Muscle of back (tissue), 13 donors: ENCODE results near the gene TMEM147. TPM values are rescaled to one million over a fixed set of nuclear protein-coding genes. Genes with fewer than 3 reads are reported as not detected.
A peak's percentile ranks its signal among the peaks of the same experiment; 100 is the strongest.

ENCODE experiments used
- DNase-seq, 3 donors: peaks; one replicate each; pipeline versions ENCODE4 v3.0.0 to v3.0.0-alpha.2; 2013
- long read RNA-seq, 9 donors: transcript quantifications; one replicate each; lab custom pipeline, GENCODE V29; 2026
- polyA plus RNA-seq, 10 donors: library from polyadenylated mRNA; unstranded; fragments of 120-200 nt; gene quantifications; one replicate each; pipeline ENCODE4 v1.2.1, GENCODE V29; 2013; ENCODE audit not compliant: insufficient read length in 10 of 10

Gene TMEM147, protein sequence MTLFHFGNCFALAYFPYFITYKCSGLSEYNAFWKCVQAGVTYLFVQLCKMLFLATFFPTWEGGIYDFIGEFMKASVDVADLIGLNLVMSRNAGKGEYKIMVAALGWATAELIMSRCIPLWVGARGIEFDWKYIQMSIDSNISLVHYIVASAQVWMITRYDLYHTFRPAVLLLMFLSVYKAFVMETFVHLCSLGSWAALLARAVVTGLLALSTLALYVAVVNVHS
- 10 to 100 TPM; 40.3 to 49.6 (median 45.1) TPM for polyA plus RNA-seq
- long read RNA-seq, donor 1, transcript TMEM147-201 (7 exons, 899 nt), result major isoform, 26 of 49 reads
- long read RNA-seq, donor 1, partial matches to known transcripts, result 20 of 49 reads
- long read RNA-seq, donor 1, other reads (novel, unspliced or antisense), result 0 of 49 reads
- long read RNA-seq, donor 2, transcript TMEM147-201 (7 exons, 899 nt), result major isoform, 13 of 35 reads
- long read RNA-seq, donor 2, partial matches to known transcripts, result 18 of 35 reads
- long read RNA-seq, donor 2, other reads (novel, unspliced or antisense), result 0 of 35 reads
- long read RNA-seq, donor 3, result 0 reads
- long read RNA-seq, donor 4, transcript TMEM147-201 (7 exons, 899 nt), result major isoform, 19 of 36 reads
- long read RNA-seq, donor 4, partial matches to known transcripts, result 15 of 36 reads
- long read RNA-seq, donor 4, other reads (novel, unspliced or antisense), result 0 of 36 reads
- long read RNA-seq, donor 5, transcript TMEM147-201 (7 exons, 899 nt), result major isoform, 26 of 52 reads
- long read RNA-seq, donor 5, partial matches to known transcripts, result 19 of 52 reads
- long read RNA-seq, donor 5, other reads (novel, unspliced or antisense), result 0 of 52 reads
- long read RNA-seq, donor 6, transcript TMEM147-201 (7 exons, 899 nt), result major isoform, 32 of 53 reads
- long read RNA-seq, donor 6, partial matches to known transcripts, result 14 of 53 reads
- long read RNA-seq, donor 6, other reads (novel, unspliced or antisense), result 0 of 53 reads
- long read RNA-seq, donor 7, transcript TMEM147-201 (7 exons, 899 nt), result major isoform, 15 of 20 reads
- long read RNA-seq, donor 7, partial matches to known transcripts, result 0 of 20 reads
- long read RNA-seq, donor 7, other reads (novel, unspliced or antisense), result 0 of 20 reads
- long read RNA-seq, donor 8, transcript TMEM147-201 (7 exons, 899 nt), result major isoform, 16 of 32 reads
- long read RNA-seq, donor 8, partial matches to known transcripts, result 12 of 32 reads
- long read RNA-seq, donor 8, other reads (novel, unspliced or antisense), result 0 of 32 reads
- long read RNA-seq, donor 9, partial matches to known transcripts, result 0 of 3 reads
- long read RNA-seq, donor 9, other reads (novel, unspliced or antisense), result 0 of 3 reads

DNA sequence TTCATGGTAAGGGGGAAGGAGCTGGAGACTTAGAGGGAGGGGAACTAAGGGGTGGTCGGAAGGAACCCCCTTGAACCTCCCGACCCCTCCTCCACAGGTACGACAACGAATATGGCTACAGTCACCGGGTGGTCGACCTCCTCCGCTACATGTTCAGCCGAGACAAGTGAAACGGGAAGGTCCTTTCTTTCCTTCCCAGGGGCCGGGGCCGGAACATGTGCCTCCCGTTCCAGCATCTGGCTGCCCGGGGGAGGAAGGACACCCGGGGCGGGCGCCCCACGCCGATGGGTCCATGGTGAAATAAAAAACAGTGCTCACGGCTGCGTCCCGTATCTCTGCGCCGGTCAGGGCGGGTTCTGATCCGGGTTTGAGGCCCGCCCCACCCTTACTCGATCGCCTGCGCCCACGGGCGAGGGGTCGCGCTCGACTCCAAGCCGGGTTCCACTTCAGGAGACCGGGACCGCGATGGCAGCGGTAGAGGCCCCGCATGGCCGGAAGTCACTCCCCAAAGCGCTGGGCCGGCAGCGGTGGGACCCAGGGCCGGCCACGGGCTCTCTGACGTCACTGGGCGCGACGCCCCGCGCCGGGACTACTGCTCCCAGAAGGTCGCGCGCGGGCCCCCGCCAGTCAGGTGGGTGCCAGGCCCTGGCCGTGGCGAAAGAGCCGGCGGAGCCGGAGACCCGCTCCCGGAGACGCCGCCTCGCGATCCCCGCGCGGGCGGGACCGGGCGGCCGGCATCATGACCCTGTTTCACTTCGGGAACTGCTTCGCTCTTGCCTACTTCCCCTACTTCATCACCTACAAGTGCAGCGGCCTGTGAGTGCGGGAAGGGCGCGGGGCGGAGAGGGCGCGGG lies at the start of gene TMEM147:
Gene TMEM147 (plus strand): TSS at position 626 of the 854 bp plus-strand sequence. CDS start 114 bp downstream, at position 740.
- DNase-seq, result peak; percentile 84 to 96 (median 93)

DNA sequence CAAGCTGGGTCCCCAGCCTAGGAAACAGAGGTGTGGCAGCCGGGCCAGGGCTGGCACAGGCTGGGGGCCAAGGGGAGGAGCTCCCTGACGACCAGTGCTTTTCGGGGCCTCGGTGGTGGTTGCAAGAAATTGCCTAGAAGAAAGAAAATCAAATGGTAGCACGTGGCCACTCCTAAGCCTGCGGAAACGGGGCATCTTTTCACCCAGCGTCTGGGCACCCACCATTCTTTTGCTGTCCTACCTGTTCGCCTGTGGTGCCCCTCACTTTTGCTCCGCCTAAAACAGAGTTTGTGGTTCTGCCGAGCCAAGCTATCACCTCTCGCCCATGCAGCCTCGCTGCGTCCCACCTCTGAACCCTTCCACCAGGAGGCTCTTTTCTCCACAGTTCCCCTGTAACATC lies 48.0 kb upstream of the TMEM147 start:
- DNase-seq, result no peak

DNA sequence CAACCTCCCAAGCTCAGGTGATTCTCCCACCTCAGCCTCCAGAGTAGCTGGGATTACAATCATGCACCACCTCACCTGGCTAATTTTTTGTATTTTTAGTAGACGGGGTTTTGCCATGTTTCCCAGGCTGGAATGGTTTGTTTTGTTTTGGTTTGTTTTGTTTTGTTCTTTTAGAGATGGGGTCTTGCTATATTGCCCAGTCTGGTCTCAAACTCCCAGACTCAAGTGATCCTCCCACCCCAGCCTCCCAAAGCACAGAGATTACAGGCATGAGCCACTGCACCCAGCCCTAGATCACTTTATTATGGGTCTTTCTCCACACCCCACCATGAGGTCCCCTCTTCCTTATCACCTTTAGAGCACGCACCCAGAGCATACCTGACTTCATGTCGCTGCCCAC lies 47.2 kb upstream of the TMEM147 start:
- DNase-seq, result no peak

DNA sequence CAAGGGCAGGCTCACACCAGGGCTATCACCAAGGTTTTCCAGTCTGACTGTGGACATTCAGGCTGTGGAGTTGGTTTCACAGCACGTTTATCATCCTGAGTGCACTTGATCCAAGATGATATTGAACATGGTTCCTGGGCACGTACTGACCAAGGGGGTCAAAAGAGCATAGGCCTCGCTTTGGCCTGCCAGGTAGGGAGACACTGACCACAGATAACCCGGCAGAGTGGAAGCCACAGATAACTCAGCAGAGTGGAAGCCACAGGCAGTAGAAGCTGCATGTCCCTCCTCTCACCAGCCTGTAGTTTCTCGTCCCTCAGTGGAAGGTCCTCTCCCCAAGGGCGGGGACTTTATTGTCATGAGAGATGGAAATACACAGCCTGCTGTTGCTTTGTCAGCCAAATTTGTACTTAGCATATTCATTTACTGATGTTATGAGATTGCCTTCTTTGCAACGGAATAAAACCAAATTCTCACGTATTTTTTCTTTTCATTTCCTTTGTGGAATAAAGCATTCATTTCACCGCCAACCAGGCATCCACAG lies 46.4 kb upstream of the TMEM147 start:
- DNase-seq, result no peak

DNA sequence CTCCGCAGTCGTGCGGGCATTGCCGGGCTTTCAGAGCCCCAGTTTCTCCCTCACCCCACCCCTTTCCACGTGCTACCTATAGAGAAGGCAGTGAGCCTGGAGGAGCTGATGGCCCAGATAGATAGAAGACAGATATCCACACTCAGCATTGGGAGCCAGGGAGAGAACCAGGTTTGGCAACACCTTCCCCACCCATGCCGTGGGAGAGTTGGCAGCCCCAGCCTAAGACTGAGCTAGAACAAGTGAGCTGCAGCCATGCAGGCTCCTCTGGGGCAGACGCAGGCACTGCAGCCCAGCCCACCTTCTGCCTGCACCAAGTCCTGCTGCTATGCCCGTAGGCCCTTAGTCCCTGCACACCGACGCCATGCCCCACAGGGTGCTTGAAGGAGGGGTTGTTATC lies 44.8 kb upstream of the TMEM147 start:
- no peak for DNase-seq

DNA sequence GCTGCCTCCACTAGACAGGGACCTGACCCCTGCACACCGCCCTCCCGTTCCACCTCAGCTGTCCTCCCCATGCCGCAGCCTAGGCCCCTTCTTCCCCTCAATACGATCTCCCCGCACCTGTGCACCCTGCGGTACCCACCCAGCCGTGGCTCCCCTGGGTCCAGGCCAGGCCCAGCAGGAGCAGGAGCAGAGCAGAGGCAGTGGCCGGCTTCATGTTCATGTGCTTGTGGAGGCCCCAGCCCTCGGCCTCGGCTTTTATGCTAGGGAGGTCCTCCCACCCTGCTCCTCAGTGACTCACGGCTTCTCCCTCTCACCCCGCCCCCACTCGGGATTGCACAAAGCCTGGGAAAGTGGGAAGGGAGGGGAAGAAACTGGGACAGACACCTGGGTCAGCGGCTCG lies 43.7 kb upstream of the TMEM147 start:
- DNase-seq, result no peak

DNA sequence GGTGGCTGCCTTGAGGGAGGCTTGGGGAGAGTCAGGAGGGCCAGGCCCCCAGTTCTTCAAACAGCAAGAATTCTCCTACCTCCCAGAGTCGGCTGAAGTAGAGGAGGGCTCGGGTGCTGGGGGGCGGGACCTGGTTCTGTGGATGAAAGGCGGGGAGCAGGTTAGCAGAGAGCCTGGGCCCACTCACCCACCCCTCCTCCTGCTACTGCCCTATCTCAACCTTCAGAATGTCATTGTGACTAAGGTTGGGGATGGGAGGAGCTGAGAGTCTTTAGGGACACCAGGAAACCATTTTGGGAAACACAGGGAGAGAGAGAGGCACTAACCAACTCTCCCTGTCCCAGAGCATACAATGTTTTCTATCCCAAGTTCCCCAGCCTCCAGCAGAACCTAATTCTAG lies 42.7 kb upstream of the TMEM147 start:
- DNase-seq, result no peak

DNA sequence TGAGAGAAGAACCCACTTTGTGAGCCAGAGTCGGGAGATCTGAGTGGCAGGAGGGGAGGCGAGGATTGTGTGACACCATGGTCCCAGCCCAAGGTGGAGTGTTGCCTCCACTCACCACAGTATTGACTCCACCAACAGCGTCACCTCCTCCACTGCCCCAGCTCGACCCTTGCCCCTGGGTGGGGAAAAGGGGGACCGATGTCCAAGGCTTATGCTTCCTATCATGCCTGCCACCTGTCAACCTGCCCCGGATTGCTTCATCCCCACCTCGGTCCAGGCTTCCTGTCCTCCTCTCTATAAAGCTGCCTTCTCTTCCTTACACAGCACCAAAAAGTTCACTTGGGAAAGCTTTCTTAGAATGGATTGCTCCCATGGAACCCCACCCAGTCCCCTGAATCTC lies 39.4 kb upstream of the TMEM147 start:
- DNase-seq, result no peak

DNA sequence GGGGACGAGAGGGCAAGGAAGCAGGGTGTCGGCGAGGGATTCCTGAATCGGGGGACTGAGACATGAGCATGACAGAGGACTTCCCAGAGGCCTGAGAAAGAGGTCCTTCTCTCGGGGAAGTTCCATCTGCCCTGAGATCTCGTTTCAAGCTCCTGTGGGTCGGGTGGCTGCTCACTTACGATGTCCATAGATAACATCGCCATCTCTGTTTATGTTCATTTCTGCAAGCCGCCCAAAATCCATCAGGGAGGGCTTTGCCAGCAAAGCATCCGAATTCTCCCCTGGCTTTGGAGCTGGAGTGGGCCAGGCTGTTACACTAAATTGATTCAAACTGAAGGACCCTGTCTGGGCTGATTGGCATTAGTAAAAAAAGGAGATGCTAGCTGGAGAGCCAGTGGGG lies 37.9 kb upstream of the TMEM147 start:
- DNase-seq, result no peak

DNA sequence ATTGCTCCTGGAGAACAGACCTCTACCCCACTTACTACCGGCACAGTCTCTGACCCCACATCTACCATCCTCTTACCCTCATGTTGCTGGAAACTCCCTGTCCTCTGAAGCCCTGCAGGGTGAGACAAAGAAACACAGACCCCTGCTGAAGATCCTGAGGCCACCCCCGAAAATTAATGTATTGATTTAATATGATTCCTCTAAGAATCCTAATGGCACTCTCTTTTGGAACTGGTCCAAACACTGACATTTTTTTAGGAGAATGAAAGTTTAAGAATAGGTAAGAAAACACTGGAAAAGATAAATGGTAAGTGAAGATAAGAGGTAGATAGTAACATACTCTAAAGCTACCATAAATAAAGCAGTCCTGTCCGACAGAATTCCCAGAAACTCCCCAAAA lies 37.3 kb upstream of the TMEM147 start:
- DNase-seq, result no peak

DNA sequence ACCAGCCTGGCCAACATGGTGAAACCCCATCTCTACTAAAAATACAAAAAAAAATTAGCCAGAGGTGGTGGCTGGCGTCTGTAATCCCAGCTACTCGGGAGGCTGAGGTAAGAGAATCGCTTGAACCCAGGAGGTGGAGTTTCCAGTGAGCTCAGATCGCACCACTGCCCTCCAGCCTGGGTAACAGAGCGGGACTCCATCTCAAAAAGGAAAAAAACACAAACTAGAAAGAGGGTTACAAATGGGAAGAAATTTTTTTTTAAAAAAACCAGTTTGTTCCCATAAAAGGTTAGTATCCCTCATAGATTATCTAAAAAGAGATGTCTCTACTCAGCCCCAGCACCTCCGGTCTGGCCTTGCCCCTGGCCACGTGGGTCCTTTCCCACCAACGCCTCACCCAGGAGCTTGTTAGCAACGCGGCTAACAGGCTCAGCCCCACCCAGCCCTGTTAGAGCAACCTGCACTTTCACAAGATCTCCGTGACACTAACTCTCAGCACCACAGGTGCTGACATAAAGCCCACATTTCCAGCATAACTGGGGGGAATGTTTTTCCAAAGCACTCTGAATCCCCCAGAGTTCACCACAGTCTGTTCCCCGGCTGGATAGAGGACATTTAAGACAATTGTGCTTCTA lies 36.3 kb upstream of the TMEM147 start:
- DNase-seq, result no peak

DNA sequence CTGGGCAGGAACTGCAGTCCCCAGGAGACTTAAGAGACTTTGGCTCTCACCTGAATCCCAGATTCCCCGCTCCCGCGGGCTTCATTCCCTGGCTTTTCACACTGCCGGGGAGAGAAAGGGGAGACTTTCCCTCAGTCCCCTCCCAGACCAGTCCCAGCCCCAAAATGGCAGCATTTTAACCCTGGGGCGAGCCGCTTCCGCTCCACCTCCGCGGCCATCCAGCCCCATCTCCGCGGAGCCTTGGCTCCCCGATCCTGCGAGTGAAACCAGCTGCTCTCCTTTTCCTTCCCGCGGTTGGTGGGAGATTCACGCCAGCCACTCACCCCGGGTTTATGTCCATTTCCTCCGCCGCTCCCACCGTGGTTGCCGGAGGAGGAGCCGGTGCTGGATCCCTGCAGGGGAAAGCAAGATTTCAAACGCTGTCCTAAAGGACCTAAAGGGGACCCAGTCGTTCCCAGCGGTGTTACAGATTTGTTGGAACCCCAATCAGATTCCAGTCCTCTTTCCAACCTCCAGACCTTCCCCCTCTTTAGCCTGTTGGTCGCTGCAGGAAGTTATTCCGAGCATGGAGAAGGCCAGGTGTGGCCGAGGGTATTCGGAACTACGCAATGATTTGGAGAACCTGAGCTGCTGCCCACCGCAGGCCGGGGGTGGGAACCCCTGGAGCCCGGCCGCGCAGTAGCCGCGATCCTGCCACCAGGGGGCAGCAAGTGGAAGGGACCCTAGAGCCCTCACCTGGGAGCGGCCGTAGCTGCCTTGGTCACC lies 35.4 kb upstream of the TMEM147 start:
- DNase-seq, result peak in 2 of 3 donors; percentile 53 to 74

DNA sequence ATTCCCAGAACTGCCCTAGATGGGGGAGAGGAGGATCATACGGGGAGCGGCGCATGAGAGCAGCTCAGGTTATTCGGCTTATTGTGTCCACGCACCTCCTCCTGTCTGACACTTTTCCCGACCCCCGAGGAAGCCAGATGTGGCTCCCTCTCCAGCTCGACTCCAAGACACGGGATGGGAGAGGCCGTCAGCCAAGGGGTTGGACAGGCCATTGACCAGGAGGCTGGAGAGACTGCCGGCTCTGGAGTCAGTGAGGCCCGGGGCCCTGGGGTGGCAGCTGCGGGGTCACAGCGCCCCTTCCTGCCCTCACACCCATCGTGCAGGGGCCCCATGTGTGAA lies 34.8 kb upstream of the TMEM147 start:
- no peak for DNase-seq

DNA sequence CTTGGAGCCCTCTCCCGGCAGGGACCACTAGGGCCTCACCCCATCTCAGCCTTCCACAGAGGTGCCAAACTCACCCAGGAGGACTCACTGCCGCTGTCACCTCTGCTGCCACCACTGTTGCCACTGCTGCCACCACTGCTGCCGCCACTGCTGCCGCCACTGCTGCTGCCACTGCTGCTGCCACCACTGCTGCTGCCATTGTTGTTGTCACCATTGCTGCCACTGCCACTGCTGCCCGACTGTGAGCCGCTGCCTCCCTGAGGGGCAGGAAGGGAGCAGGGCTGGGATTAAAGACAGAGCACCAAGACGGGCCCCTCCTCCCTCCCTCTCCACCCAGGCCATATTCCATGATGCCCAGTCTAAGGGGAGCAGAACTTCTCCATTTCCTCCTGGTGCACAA lies 34.1 kb upstream of the TMEM147 start:
- DNase-seq, result no peak

DNA sequence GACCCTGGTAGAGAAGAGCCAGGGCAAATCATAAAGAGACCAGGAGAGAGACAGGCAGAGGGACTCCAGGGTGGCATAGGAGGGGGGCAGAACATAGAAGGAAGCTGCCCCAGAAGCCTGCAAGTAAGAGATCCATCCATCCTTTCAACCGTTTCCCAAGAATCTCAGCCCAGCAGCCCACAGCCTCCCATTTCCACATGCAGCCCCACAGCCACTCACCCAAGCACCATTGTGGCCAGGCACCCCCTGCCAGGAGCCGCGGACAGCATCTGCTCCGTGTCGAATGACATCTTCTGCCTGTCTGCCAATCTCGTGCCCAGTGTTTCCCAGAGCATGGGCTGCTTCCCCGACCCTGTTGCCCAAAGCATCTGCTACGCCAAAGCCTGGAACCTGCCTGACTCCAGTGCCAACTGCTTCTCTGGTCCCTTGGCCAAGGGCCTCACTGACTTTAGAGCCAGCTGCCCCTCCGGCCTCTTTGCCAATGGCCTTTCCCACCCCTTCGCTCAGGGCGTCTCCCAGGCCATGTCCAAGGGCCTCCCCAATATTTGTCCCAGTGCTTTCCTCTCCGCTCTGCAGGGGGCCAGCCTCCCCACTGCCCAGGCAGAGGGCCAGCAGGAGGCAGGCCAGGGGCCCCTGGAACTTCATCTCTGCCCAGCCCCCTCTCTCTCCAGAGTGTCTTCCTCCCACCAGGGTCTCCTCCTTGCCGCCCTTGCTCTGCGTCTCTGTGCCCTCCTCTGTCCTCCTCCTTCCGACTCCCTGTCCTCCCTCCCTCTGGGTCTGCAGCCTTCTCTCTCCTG lies 32.4 kb upstream of the TMEM147 start:
- no peak for DNase-seq

DNA sequence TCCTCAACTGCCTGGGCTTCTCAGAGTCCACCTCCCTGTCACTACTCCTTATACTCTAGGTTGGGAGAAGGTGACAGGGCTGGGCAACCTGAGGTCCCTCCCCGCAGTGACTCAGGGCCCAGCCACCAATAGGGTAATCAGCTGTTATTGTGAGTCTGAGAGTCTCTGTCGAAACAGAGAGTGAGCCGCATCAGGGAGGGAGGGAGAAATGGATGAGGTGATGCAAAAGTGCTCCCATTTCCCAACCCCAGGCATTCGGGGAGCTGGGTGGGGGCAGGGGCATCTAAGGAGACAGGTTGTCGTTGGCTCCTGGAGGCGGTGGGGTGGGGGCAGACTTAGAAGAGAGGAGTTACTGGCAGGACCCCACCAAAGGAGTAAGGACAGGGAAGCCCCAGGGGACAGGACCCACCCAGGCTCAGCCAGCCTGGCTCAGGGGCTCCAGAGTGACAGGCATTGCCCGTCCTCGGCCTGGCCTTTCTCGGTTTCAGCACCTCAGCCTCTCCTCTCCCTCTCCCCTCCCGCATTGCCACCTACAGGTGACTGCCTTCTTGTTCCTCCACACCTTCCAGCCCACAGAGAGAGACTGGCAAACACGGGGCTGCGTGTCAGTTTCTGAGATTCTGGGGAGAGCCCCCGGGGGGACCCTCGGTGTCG lies 31.7 kb upstream of the TMEM147 start, which contains the start of gene DMKN:
Gene DMKN (minus strand): TSS at position 22 of the 654 bp plus-strand sequence. CDS start 174 bp downstream, outside the sequence.
- DNase-seq, result no peak

DNA sequence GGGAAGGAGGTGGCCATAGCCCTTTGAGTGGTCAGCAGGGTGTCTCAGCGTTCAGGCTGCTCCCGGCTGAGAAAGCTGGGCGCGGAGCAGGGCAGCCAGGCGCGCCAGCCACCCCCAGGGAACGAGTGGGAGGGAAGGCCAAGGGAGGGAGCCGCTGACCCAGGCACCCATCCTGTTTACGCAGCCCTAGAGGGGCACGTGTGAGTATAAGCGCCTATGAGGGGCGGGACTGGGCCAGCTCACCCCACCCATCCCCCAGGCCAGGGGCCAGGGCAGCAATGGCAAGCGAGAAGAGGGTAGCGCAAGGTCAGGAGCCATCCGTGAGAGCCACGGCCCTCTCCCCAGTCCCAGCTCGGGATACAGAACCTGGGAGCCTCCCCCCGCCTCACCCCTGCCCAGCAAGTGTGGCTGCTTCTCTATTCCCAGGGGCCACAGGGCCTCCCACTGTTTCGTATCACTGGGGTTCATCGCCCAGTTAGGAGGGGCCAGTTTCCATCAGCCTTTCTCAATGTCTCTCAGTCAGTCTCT lies 31.1 kb upstream of the TMEM147 start:
- no peak for DNase-seq

DNA sequence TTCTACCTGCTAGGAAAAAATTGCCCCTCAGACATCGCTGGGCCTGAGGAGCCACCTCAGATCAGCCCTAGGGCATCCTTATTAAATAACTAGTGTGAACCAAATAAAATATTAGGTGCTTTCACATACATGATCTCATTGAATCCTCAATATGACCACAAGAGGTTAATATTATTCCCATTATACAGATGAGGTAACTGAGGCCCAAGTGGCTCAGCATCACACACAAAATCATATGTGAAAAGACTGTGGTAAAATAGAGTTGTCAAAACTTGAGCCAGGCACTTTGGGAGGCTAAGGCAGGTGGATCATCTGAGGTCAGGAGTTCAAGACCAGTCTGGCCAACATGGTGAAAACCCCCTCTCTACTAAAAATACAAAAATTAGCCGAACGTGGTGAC lies 29.1 kb upstream of the TMEM147 start:
- no peak for DNase-seq
